ENCODE measurements around the gene GRID1. TPM values are rescaled to one million over a fixed set of nuclear protein-coding genes. Genes with fewer than 3 reads are reported as not detected.

Gene GRID1
- total and polyA plus RNA-seq, 10 of the 15 experiments (the other 5 are each of a cell fraction or from before 2014, with no cell fraction given) = 0.04 to 0.62 (median 0.08) TPM; not detected in 5

DNA sequence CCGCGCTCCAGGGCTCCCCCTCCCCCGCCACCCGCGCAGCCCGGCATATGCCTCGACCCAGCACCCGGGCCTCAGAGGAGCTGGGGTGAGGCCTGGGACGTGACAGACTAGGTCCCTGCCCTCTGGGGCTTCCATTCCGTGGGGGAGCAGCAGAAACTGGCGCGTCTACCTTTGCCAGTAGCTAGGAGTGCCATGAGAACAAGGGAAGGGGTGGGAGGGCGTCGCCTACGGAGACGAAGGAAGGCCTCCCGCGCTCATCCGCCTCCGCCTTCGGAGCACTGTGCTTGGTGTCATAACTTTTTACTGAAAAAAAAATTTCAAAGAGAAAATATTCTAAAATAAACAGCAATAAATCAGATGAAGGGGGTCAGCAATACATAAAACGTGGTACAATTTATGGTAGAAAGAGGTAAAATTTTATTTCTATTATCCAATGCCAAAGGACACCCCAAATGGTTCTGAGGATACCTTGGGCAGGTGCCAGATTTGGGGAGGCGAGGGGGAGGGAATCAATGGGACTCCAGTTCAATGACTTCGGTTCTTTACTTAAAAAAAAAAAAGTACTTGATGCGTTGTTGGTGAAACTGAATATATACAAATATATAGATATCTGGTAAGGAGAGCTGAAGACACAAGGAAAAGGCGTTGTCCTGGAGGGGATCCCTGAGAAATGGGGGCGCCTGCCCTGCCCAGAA is 35.1 kb upstream of the GRID1 start (continued):
- TF ChIP-seq, protein P1, sequence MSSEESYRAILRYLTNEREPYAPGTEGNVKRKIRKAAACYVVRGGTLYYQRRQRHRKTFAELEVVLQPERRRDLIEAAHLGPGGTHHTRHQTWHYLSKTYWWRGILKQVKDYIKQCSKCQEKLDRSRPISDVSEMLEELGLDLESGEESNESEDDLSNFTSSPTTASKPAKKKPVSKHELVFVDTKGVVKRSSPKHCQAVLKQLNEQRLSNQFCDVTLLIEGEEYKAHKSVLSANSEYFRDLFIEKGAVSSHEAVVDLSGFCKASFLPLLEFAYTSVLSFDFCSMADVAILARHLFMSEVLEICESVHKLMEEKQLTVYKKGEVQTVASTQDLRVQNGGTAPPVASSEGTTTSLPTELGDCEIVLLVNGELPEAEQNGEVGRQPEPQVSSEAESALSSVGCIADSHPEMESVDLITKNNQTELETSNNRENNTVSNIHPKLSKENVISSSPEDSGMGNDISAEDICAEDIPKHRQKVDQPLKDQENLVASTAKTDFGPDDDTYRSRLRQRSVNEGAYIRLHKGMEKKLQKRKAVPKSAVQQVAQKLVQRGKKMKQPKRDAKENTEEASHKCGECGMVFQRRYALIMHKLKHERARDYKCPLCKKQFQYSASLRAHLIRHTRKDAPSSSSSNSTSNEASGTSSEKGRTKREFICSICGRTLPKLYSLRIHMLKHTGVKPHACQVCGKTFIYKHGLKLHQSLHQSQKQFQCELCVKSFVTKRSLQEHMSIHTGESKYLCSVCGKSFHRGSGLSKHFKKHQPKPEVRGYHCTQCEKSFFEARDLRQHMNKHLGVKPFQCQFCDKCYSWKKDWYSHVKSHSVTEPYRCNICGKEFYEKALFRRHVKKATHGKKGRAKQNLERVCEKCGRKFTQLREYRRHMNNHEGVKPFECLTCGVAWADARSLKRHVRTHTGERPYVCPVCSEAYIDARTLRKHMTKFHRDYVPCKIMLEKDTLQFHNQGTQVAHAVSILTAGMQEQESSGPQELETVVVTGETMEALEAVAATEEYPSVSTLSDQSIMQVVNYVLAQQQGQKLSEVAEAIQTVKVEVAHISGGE (CRISPR knock-in tag; IDR thresholded peaks at IDR 0.05) = no peak
- TF ChIP-seq ZBED1 (IDR thresholded peaks at IDR 0.05; ENCODE audit: borderline replicate concordance) (no peak), SIN3A (IDR thresholded peaks at IDR 0.05; ENCODE audit: low read depth, low read length) (0 out of 2 replicates have a peak, but pooled peaks have one; percentile 27)

DNA sequence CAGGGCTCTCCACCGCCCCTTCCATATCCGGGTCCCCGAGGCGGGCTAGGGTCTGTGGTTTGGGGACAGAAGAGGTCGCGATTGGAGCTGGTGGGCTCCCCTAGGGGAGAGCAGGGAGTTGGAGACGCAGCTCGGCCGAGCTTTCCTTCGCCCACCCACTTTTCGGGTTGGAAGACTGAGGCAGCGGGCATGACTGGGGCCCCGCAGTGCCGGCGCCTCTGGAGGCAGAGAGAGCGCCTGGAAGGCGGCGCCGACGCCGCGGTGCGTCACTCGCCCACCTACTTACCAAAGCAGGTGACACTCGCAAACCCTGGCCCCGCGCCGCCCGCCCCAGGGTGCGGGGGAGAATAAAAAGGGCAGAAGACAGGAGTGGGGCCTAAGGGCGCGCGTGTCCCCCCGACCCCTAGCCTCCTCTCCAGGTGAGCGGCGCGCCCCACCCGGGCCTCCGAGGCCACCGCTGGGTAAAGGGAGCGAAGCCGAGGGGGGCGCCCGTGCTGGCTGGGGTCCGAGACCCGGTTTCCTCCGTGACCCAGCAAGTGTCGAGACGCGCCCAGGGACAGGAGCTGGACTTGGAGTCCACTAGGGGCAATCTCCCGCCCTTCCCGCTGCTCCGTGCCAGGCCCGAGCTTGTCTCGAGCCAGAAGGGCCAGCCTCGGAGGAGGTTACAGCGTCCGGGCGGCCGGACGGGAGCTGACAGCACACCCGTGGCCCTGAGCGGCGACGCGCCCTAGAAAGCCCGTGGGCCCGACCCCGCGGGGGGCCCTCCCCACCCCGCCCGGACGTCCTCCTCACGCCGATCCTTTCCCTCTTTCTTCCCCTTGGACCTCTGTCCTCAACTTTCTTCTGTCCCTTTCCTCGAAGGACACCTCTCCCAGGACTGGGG is 34.4 kb upstream of the GRID1 start:
- DNase-seq (ENCODE audit: low read depth, low spot score) = no peak
- H3K4me2 ChIP-seq (ENCODE audit: control insufficient read depth, insufficient read depth) = peak overlapping the region; percentile 90
- H3K4me1 ChIP-seq (ENCODE audit: control insufficient read depth, insufficient read depth, low read length) = peaks cover 10% of the 10 kb centered on the region
- intact Hi-C loops (cut with micrococcal nuclease; ENCODE audit: unreplicated experiment) = no loop called here
- H2AFZ ChIP-seq (ENCODE audit: control insufficient read depth, low read depth, low read length) = peak overlapping the region; percentile 85
- no peaks in the 10 kb centered on the region for H3K27me3 ChIP-seq (replicated peaks in 1 of 2; ENCODE audit: control insufficient read depth in 2 of 2, insufficient read depth in 2 of 2, low read length in 1 of 2)
- ATAC-seq = peak; percentile 68
- H3K4me3 ChIP-seq = peak overlapping the region; percentile 75
- ChIA-PET CTCF (interaction anchor here (0.6 to 5.7 kb wide), 22 partner anchors 11 to 534 kb away, joined by 3 to 77 read pairs (median 4); no protein-coding TSS in a partner anchor), RAD21 (ENCODE audit: unreplicated experiment) (interaction anchor here (0.7 to 5.6 kb wide), 28 partner anchors 10 to 281 kb away, joined by 3 to 155 read pairs (median 4); partner anchors contain the start of gene WAPL), SMC1A (ENCODE audit: uncharacterized antibody, unreplicated experiment) (interaction anchor here (0.6 to 9.9 kb wide), 26 partner anchors 8 to 1115 kb away, joined by 3 to 129 read pairs (median 4); no protein-coding TSS in a partner anchor), POLR2A (interaction anchor here (0.6 to 5.7 kb wide), 14 partner anchors 10 to 242 kb away, joined by 3 to 110 read pairs (median 6); no protein-coding TSS in a partner anchor)
- H3K27ac ChIP-seq (ENCODE audit: control insufficient read depth, insufficient read depth) = peak overlapping the region; percentile 84
- no peaks in the 10 kb centered on the region for H3K9me3 ChIP-seq (replicated peaks; ENCODE audit: control insufficient read depth, insufficient read depth, low read length)
- TSS peak; percentile 73 for BruUV-seq (replicated peaks)
- in situ Hi-C loops (cut with MboI) = no loop called here
- H3K36me3 ChIP-seq (ENCODE audit: control insufficient read depth in 2 of 2, insufficient read depth in 2 of 2, low read length in 1 of 2) = no peaks in the 10 kb centered on the region
- WGBS (ENCODE audit: insufficient coverage, insufficient replicate concordance, low lambda C conversion rate, missing lambda C conversion rate) = under 1% methylated on average over 47 of the region's 76 CpGs
- no peak for FAIRE-seq
- peak overlapping the region; percentile 87 for H3K9ac ChIP-seq (ENCODE audit: control insufficient read depth, insufficient read depth, low read length)
- no peaks in the 10 kb centered on the region for H4K20me1 ChIP-seq (ENCODE audit: control insufficient read depth, insufficient read depth)
- H3K79me2 ChIP-seq (ENCODE audit: control insufficient read depth, insufficient read depth, low read length) = peaks cover 14% of the 10 kb centered on the region
- peak; percentile 8; the same call in 1 of the 2 replicates for TF ChIP-seq TCF12 (IDR thresholded peaks at IDR 0.05; ENCODE audit: low read depth, low read length)
- no peak for TF ChIP-seq TBL1XR1 (IDR thresholded peaks at IDR 0.05; ENCODE audit: low read depth, low read length)
- TF ChIP-seq BHLHE40 (IDR thresholded peaks at IDR 0.05; ENCODE audit: borderline replicate concordance in 1 of 2, low read depth in 2 of 2, low read length in 1 of 2) = peak; percentile 25 to 63; a peak in 2 of 4 replicates
- TF ChIP-seq RUNX3 (IDR thresholded peaks at IDR 0.05; ENCODE audit: low read length) = peak; percentile 40; the same call in 1 of the 2 replicates
- no peak for TF ChIP-seq NR2C1 (IDR thresholded peaks at IDR 0.05)
- no peak for TF ChIP-seq CHD2 (IDR thresholded peaks at IDR 0.05; ENCODE audit: borderline replicate concordance, low read depth, low read length)
- TF ChIP-seq YY1 (IDR thresholded peaks at IDR 0.05; ENCODE audit: low read depth, low read length) = no peak
- no peak for TF ChIP-seq CBX3 (IDR thresholded peaks at IDR 0.05; ENCODE audit: borderline replicate concordance, low read depth)
- 0 out of 2 replicates have a peak, but pooled peaks have one; percentile 33 for TF ChIP-seq ZNF24 (IDR thresholded peaks at IDR 0.05)
- TF ChIP-seq ZNF384 (IDR thresholded peaks at IDR 0.05; ENCODE audit: borderline replicate concordance, low read depth, low read length) = no peak
